ENCODE measurements around the gene CHAD.

CHAD gene

DNA sequence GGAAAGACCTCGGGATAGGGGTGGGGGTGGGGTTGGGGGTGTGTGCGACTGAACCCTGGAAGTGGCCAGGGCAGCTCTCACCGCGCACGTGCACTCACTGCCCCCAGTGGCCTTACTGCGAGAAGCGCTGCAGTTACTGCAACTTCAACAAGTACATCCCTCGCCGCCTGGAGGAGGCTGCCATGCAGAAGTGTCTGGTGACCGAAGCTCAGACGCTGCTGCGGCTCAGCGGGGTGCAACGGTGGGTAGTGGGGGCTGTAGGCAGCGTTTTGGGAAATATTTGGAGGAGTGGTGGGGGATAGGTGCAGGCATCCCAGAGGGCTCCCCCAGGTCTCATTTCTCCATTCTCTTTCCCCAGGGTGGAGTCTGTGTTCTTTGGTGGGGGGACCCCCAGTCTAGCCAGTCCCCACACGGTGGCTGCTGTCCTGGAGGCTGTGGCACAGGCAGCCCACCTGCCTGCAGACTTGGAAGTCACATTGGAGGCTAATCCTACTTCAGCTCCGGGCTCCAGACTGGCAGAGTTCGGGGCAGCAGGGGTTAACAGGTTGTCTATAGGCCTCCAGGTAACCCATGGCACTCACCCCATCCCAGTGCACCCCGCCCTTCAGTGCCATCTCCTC is 11.0 kb upstream of the CHAD start:
- Histone ChIP-seq H3K4me3 (ENCODE audit: low read depth, low read length) (peak overlapping the region; percentile 64), H3K36me3 (ENCODE audit: control insufficient read depth in 2 of 2, insufficient read depth in 1 of 2, low read length in 2 of 2) (peaks cover 15 to 34% of the 10 kb centered on the region in 2 experiments; a peak in 2 of 3 replicates), H3K27ac (ENCODE audit: extremely low read depth, low read depth, low read length) (no peak overlapping the region; the same call in 1 of the 2 replicates), H3K9me3 (ENCODE audit: control insufficient read depth, insufficient read depth, low read depth, low read length) (no peaks in the 10 kb centered on the region), H3K4me1 (ENCODE audit: control insufficient read depth, insufficient read depth, low read length) (peaks cover 6% of the 10 kb centered on the region)
- ChIA-PET CTCF (interaction anchor here (0.5 to 4.4 kb wide), 49 partner anchors 9 to 386 kb away, joined by 3 to 55 read pairs (median 4); partner anchors contain the start of genes CHAD, COL1A1, EME1 and LRRC59), POLR2A (interaction anchor here (0.6 to 2.1 kb wide), 12 partner anchors 36 to 240 kb away, joined by 3 to 30 read pairs (median 3); partner anchors contain the start of genes ACSF2, LRRC59, LUC7L3 and XYLT2)
- no peak for TF ChIP-seq GLI2 (tag by site-specific recombination; IDR thresholded peaks at IDR 0.05; ENCODE audit: borderline replicate concordance, low read depth)
- TF ChIP-seq ZNF707 (tag by site-specific recombination; IDR thresholded peaks at IDR 0.05), result no peak
- TF ChIP-seq ZNF140 (tag by site-specific recombination; IDR thresholded peaks at IDR 0.05), result no peak
- 0 out of 2 replicates have a peak, but pooled peaks have one; percentile 11 for TF ChIP-seq ZNF629 (tag by site-specific recombination; IDR thresholded peaks at IDR 0.05)
- peak; percentile 65; the same call in 1 of the 2 replicates for TF ChIP-seq GLIS2 (tag by site-specific recombination; IDR thresholded peaks at IDR 0.05)
- no peak for TF ChIP-seq GFI1B (tag by site-specific recombination; IDR thresholded peaks at IDR 0.05)
- TF ChIP-seq SCRT2 (tag by site-specific recombination; IDR thresholded peaks at IDR 0.05), result peak; percentile 97
- peak; percentile 53; the same call in 1 of the 2 replicates for TF ChIP-seq ZIC2 (tag by site-specific recombination; IDR thresholded peaks at IDR 0.05)
- TF ChIP-seq ZNF335 (tag by site-specific recombination; conservative IDR thresholded peaks at IDR 0.05), result peak; percentile 52; the same call in 1 of the 2 replicates
- TF ChIP-seq, protein P1, sequence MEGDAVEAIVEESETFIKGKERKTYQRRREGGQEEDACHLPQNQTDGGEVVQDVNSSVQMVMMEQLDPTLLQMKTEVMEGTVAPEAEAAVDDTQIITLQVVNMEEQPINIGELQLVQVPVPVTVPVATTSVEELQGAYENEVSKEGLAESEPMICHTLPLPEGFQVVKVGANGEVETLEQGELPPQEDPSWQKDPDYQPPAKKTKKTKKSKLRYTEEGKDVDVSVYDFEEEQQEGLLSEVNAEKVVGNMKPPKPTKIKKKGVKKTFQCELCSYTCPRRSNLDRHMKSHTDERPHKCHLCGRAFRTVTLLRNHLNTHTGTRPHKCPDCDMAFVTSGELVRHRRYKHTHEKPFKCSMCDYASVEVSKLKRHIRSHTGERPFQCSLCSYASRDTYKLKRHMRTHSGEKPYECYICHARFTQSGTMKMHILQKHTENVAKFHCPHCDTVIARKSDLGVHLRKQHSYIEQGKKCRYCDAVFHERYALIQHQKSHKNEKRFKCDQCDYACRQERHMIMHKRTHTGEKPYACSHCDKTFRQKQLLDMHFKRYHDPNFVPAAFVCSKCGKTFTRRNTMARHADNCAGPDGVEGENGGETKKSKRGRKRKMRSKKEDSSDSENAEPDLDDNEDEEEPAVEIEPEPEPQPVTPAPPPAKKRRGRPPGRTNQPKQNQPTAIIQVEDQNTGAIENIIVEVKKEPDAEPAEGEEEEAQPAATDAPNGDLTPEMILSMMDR (tag by site-specific recombination; IDR thresholded peaks at IDR 0.05), result peak; percentile 80
- peak; percentile 74 for TF ChIP-seq SCRT1 (tag by site-specific recombination; IDR thresholded peaks at IDR 0.05; ENCODE audit: borderline replicate concordance)
- TF ChIP-seq, protein P2, sequence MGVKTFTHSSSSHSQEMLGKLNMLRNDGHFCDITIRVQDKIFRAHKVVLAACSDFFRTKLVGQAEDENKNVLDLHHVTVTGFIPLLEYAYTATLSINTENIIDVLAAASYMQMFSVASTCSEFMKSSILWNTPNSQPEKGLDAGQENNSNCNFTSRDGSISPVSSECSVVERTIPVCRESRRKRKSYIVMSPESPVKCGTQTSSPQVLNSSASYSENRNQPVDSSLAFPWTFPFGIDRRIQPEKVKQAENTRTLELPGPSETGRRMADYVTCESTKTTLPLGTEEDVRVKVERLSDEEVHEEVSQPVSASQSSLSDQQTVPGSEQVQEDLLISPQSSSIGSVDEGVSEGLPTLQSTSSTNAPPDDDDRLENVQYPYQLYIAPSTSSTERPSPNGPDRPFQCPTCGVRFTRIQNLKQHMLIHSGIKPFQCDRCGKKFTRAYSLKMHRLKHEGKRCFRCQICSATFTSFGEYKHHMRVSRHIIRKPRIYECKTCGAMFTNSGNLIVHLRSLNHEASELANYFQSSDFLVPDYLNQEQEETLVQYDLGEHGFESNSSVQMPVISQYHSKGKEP (tag by site-specific recombination; IDR thresholded peaks at IDR 0.05), result peak; percentile 97
- TF ChIP-seq GLIS1 (tag by site-specific recombination; IDR thresholded peaks at IDR 0.05), result peak; percentile 17; the same call in 1 of the 2 replicates
- peak; percentile 59; the same call in 1 of the 2 replicates for TF ChIP-seq KLF10 (tag by site-specific recombination; IDR thresholded peaks at IDR 0.05)
- peak; percentile 35; the same call in 1 of the 2 replicates for TF ChIP-seq KLF9 (tag by site-specific recombination; IDR thresholded peaks at IDR 0.05; ENCODE audit: low read depth)
- TF ChIP-seq PATZ1 (tag by site-specific recombination; IDR thresholded peaks at IDR 0.05), result peak; percentile 40; the same call in 1 of the 2 replicates
